GM21529 (cell line): ENCODE measurements around the gene KIF11.
A peak's percentile ranks its signal among the peaks of the same experiment; 100 is the strongest.
"Not testable (repeated sequence)": the region's sequence is repeated elsewhere in the genome, so short reads cannot be mapped to it uniquely, and the experiment has no call there.

ENCODE experiments used
- ATAC-seq: cut with Tn5 transposase; IDR thresholded peaks from one replicate; pipeline ENCODE4 v1.9.1; 2021; ENCODE audit not compliant: unreplicated experiment

The KIF11 gene

DNA sequence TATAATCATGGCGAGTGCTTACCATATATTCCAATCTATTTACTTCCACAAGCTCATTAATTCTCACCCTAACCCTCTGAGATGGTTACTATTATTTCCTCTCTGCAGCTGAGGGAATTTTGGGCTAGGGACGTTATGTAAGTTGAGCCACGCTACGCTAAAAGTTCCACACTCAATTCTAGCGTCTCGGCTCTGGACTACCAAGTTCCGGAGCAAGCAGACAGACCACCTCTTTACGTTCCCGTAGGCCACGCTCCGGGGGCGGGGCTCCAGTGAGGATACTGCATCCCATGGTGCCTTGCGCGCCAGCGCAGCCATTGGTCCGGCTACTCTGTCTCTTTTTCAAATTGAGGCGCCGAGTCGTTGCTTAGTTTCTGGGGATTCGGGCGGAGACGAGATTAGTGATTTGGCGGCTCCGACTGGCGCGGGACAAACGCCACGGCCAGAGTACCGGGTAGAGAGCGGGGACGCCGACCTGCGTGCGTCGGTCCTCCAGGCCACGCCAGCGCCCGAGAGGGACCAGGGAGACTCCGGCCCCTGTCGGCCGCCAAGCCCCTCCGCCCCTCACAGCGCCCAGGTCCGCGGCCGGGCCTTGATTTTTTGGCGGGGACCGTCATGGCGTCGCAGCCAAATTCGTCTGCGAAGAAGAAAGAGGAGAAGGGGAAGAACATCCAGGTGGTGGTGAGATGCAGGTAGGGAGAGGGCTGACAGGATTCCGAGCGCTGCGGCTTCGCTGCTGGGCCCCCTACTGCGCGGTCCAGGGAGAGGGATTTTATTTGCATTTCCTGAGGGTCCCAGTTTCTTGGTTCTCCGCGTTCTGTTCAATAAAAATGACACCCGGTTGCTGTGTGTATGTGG is at the start of gene KIF11:
Gene KIF11, plus strand, starts transcription at position 370 of the 858 bp plus-strand sequence. Its CDS starts 246 bp downstream, at position 616.
- ATAC-seq, result peak; percentile 75

DNA sequence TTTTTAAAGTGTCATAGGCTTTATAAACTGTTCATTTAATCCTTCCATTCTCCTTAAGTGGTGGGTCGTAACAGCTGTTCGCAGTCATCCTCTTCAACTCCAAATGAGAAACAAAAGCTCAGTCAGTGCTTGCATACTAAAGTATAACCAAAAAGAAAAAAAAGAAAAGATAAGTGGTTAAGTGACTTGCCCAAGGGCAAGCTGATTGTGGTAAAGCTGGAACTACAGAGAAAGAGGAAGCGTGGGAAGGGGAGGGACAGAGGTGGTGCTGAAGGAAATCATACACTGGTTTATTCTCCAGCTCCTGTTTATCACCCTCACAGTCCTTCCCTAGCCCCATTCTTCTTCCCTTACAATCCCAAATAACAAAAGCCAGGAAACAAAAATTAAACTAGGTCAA is 48.6 kb upstream of the KIF11 start:
- no peak for ATAC-seq

DNA sequence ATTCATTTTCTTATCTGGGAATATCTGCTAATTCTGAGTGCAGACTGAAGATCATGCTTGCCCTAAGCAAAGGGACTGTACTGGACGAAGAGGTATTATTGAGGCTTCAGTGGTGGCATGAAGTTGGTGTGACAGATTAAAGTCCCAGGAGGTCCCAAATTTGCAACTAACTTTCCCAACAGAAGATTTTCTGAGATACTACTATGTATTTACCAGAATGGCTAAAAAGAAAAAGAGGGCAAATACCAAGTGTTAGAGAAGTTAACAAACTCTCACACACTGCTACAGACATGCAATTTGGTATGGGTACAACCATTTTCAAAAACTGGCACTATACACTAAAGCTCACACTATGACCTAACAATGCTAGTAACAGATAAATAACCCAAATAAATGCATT is 47.4 kb upstream of the KIF11 start:
- no peak for ATAC-seq

DNA sequence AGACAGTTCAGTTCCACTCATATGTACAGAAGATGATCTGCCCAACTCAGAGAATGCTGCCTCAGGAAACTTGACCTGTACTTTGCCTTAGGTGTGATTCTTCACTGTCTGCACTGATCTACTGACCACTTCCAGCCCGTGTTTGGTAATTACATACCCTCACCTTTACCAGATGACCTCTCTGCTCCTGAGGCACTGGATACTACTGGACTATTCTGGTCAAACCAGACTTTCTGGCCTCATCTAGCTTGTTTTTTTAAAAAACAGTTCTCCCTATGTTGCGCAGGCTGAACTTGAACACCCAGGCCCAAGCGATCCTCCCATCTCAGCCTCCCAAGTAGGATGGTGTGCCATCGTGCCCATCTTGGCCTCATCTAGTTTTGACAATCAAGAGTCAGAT is 45.3 kb upstream of the KIF11 start:
- no peak for ATAC-seq

DNA sequence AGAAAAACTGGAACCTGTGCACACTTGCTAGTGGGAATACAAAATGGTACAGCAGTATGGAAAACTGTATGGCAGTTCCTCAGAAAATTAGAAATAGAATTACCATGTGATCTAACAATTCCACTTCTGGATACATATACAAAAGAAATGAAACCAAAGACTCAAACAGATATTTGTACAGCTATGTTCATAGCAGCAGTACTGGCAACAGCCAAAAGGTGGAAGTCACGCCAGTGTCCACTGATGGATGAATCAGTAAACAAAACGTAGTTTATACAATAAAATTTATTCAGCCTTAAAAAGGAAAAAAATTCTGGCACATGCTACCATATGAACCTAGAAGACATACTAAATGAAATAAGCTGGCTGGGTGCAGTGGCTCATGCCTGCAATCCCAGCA is 42.0 kb upstream of the KIF11 start:
- no peak for ATAC-seq

DNA sequence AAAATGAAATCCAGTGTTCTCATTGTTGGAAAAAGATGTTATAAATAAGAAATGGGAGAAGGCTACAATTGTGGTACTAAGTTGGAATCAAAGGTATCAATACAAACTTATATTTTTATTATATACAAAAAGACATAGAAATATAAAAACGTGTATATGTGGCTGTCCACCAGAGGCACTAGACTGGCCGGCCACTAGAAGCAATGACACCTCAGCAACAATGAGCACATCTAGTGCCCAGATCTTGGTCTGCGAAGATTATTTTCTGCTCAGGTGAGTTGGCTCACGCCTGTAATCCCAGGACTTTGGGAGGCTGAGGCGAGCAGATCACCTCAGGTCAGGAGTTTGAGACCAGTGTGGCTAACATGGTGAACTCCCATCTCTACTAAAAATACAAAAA is 40.6 kb upstream of the KIF11 start:
- no peak for ATAC-seq

DNA sequence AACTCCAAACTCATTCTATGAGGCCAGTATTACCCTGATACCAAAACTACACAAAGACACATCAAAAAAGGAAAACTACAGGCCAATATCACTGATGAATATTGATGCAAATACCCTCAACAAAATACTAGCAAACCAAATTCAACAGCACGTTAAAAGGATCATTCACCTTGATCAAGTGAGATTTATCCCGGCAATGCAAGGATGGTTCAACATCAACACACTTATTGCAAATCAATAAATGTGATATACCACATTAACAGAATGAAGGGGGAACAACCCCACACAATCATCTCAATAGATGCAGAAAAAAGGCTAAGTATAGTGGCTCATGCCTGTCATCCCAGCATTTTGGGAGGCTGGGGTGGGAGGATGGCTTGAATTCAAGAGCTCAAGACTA is 39.0 kb upstream of the KIF11 start:
- no peak for ATAC-seq

DNA sequence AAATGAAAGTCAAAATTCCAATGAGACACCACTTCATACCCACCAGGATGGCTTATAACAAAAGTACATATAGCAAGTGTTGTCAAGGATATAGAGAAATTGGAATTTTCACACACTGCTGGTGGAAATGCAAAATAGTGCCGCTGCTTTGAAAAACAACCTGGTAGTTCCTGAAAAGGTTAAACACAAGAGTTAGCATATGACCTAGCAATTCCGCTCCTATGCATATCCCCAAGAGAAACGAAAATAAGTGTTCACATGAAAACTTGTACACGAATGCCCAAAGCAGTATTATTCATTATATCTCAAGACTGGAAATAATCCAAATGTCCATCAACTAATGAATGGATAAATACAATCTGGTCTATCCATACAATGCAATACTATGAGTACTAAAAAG is 33.9 kb upstream of the KIF11 start:
- ATAC-seq, result no peak

DNA sequence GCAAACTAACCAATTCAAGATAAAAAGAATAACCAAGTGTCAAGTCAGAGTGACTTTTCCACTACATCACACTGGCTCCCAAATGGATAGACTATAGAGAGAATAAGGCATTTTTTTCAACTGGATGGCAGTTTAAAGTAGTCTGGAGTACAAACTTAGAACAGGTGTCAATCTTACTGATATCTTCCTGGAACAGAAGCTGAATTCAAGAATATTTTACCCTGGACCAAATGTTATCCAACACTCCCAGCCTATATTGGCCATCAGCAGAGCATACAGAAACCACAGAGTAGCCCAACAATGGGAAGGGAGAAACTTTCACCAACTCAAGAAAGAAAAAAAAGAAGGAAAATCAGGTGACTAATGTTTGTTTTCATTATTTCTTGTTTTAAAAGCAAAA is 30.5 kb upstream of the KIF11 start:
- ATAC-seq, result no peak

DNA sequence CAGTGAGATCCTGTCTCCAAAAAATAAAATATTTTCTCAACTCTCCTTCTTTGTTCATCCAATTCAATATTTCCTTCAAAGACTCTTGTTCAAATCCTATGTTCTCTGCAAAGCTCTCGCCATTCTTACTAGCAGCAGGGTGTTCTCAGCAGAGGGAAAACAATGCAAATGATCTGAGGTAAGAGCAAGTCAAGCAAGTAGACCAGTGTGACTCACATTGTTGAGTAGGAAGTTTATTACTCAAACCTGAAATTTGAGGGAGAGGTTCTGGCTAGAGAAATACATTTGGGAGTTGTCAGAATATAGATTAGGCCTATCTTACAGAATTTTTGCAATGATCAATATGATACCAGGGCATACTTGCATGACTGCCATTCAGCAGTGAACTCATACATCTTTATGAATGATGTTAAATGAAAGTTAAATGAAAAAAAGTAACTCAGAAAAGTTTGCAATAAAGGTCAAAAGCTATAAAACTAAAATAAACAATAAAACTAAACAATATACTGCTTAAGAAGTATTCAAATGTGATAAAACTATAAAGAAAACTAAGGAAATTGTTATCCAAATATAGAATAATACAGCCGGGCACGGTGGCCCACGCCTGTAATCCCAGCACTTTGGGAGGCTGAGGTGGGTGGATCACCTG is 24.9 kb upstream of the KIF11 start:
- peak; percentile 79 for ATAC-seq

DNA sequence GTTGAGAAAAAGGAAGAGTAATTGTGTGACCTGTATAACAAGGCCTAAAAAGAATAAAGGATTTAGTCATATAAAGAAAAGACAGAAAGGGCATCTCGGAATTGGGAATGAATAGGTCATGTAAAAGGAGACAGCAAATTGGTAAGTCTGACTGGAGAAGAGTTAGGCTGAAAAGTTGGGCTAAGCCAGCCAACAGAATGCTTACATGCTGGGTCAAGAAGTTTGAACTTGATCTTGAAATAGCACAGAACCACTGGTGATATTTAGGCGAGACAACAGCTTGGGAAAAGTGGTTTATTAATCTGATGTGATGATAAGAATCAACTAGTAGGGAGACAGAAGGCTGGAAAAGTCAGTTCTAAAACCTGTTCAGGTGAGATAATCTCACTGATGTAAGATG is 23.9 kb upstream of the KIF11 start:
- ATAC-seq, result no peak

DNA sequence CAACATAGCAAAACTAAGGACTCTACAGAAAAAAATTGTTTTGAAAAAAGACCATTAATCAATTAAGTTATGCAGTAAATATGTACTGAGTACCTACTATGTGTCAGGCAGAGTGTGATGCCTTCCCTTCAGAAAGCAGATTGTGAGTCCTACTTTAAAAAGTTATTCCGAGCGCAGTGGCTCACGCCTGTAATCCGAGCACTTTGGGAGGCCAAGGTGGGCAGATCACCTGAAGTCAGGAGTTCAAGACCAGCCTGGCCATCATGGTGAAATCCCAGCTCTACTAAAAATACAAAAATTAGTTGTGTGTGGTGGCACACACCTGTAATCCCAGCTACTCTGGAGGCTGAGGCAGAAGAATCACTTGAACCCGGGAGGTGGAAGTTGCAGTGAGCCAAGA is 23.3 kb upstream of the KIF11 start:
- ATAC-seq, result not testable (repeated sequence)

DNA sequence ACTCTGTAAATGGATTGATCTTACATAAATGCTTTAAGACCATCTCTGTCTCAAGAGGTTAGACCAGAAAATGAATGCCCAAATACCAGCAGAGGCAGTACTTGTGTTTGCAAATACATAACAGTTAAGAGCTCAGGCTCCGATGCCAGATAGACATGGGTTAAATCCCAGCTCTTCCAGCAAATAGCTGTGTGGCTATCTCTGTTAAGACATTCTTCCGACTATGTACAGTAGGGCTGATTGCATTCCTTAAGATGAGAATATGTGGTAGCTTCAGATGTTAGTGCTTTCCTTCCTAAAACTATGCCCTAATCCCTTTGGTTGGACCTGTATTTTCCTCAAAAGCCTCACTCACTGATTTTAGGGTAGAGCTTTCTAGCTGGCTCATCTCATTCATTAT is 21.3 kb upstream of the KIF11 start:
- no peak for ATAC-seq

DNA sequence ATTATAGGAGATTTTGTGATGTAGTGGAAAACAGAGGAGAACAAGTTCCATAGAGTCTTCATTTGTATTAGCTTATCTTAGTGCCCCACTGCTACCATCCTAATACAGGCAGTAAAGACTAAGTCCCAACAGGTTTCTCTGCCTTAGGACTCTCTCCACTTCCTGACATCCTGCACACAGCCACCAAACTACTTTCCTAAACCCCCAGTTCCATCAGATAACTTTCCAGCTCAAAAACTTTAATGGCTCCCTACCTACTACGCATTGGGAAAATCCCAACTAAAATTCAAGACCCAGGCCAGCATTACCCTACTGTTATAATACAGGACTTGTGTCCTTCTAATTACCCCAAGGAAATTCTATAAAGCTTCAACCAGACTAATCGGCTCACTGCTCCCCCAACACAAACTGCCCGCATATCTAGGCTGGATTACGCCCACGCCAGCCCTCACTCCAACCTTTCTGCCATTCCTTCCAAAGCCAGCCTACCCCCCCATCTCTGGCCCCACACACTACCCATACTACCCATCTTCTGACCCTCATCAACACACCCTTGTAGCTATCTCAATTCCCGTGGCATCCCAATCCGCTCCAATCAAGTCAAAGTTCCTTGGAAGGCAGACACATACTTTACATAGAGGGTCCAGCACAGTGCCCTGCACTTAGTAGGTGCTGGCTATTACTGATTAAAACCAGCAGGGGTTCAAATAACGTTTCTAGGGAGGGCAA is 20.4 kb upstream of the KIF11 start:
- ATAC-seq, result no peak

DNA sequence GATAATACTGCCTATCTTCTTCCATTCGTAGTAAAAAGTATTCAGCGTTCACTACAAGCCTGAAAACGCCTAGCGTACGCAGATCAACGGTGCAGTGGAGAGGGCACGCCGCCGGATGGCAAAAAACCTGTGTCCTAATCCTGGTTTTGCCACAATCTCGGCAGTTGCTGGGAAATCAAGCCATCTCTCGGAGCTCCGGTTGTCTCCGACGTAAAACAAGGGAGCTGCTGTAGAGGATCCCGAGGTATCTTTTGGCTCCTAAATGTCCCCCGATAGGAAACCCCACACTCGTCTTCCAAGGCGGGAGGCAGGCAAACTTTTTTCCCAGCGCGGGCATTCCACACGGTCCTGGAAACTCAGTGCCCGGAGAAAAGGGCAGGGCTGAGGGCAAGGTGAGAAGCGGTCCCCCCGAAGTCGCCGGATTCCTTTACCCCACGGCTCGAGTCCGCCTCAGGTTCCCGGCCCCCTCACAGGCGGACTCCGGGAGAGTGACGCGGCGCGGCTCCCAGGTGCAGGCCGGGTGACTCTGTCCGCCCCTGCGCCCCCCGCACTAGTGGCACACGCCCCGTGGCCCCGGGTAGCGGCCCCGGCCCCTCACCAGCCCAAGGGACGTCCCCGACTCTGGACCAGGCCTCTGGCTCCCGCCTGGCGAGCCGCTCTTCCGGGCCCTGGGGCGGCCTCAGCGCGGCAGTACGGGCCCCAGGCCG is 19.7 kb upstream of the KIF11 start:
- ATAC-seq, result no peak

DNA sequence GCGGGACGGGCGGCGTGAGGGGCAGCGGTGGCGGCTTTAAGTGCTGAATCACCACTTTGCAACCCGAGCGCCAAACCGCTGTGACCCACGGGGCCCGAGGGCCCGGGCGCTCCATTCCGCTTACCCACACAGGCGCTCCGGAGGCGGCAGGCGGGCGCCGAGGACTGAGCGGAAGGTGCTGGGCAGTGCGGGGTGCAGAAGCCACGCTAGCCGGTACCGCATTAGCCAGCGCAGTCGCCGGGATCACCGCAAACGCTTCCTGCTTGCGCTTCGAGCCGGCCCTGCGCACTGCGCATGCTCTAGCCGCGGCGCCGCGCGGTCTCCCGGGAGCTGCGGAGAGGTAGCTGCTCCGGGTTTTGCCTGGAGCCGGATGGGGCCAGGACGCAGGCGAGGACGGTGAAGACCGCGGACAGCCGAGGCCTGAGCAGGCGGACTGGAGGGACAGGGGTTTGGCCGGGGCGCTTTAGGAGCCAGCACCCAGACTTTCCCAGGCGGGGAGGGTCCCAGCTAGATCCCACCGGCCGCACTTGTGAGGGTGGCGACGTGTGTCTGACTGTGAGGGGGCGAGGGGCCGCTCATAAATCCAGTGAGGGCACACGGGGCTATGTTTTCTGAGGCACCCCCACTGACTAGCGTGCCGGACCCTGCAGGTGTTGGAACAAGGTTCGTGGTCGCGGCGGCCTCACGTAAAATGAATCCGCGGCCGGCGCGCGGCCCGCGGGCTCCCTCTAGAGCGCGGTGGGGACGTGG is 19.0 kb upstream of the KIF11 start, which contains the start of gene IDE:
Gene IDE, minus strand, starts transcription at position 296 of the 750 bp plus-strand sequence. Its CDS starts 74 bp downstream, at position 222.
- ATAC-seq, result peak; percentile 66

DNA sequence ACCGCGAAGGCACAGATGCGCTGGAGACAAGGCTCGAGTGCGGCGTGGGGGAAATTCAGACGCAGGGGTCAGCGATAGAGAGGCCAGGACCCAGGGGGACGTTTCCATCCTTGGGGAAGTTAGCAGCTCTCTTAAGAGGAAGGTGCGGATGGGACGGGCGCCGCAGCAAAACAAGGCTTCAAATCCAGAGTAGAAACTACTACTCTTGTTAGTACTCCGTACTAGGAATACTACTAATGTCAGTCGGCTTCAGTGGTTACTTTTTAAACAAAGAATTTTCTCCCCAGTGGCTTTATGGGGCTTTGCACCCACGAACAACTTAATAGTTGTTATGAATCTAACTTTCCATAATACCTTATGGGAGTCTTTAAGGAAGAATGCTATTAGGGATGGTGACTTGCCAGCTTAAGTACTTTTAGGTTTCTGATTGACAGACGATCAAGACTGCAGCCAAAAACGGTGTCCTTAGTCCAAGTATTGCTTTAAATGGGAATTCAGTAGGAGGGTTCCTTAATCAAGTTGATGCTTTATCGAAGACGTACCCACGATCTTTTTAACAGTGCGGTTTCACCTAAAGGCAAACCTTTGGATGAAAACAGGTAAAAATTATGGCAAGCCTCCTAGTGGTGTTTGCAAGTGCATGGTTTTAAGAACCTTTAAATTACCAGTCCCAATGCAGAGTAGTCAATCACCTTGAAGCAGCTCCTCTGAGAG is 18.2 kb upstream of the KIF11 start:
- ATAC-seq, result peak; percentile 17

DNA sequence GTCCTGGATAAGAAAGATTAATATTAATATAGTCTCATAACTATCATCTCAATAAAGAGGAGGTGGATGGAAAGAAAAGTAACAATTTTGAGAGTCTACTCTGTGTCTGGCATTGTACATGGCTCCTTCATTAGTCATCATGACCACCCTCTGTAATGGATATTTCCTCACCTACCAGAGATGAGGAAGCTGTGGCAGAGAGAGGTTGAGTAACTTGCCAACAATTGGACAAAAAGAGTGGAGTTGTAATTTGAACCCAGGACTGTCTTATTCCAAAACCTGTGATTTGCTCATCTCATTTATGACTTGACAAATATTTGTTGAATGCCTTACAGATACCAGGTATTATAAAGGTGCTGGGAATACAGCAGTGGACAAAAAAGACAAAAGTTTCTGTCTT is 17.0 kb upstream of the KIF11 start:
- ATAC-seq, result no peak

DNA sequence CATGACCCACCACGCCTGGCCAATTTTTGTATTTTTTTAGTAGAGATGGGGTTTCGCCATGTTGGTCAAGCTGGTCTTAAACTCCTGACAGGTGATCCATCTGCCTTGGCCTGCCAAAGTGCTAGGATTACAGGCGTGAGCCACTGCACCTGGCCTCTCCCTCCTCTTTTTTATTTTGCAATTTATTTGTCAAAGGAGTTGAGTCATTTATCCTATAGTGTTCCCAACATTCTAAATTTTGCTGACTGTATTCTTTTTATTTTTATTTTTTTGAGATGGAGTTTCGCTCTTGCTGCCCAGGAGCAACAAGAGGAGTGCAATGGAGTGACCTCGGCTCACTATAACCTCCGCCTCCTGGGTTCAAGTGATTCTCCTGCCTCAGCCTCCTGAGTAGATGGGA is 10.6 kb upstream of the KIF11 start:
- not testable (repeated sequence) for ATAC-seq
